Neural progenitor cell (in vitro differentiated cells): ENCODE data around the gene PYGB.
"Not testable (repeated sequence)": the region's sequence is repeated elsewhere in the genome, so short reads cannot be mapped to it uniquely, and the experiment has no call there.

Experiments used
- CTCF ChIP-seq: fragments of 200-600 bp; sonication (generic); IDR thresholded peaks from 2 replicates; pipeline ENCODE4 v1.5.1; 2017; ENCODE audit warnings: antibody characterized with exemption, mild to moderate bottlenecking
- EZH2phosphoT487 ChIP-seq: fragments of 200-600 bp; sonication (generic); IDR thresholded peaks from 2 replicates; pipeline ENCODE4 v1.6.1; 2017; ENCODE audit warnings: antibody characterized with exemption

- TF ChIP-seq CTCF, EZH2phosphoT487: not testable (repeated sequence)
Measured at GRCh38 chr20:25260770-25261437, 13.0 kb downstream of the PYGB start.
